ENCODE data around the gene IGF2BP2. TPM values are rescaled to one million over a fixed set of nuclear protein-coding genes. Genes with fewer than 3 reads are reported as not detected.
A peak's percentile ranks its signal among the peaks of the same experiment; 100 is the strongest.

IGF2BP2 gene
- total RNA-seq (2022): 108 and 154 TPM in 2 replicates
- Bru-seq, nascent RNA: percentile 96 among the genes with signal in this experiment
- BruChase-seq, experiment 1, labeled RNA remaining after a 6-hour chase: percentile 87 among the genes with signal in this experiment
- percentile 90 among the genes with signal in this experiment for BruChase-seq, experiment 2, labeled RNA remaining after a 2-hour chase
- long read RNA-seq, transcript IGF2BP2-202 (16 exons, 3,688 nt): major isoform, 45 of 175 reads
- long read RNA-seq, transcript IGF2BP2-203 (15 exons, 1,711 nt): minor isoform, 29 of 175 reads
- long read RNA-seq, transcript IGF2BP2-201 (15 exons, 3,291 nt): minor isoform, 14 of 175 reads
- long read RNA-seq, partial matches to known transcripts: 29 of 175 reads
- long read RNA-seq, other reads (novel, unspliced or antisense): 57 of 175 reads

GRCh38 chr3:185825006-185825638, at the start of gene IGF2BP2:
Gene IGF2BP2, minus strand, starts transcription at chr3:185825042. Its CDS starts 82 bp downstream, at chr3:185824960.
- POLR2A ChIA-PET: interaction anchor here (0.6 to 6.4 kb wide), 16 partner anchors 12 to 1192 kb away, joined by 3 to 154 read pairs (median 6); partner anchors contain the start of gene TRA2B
- no peak for TF ChIP-seq CTCF (IDR thresholded peaks at IDR 0.05; ENCODE audit: unreplicated experiment)
- CTCF ChIA-PET: interaction anchor here (0.8 kb wide), 1 partner anchor 109 kb away, joined by 3 read pairs; no protein-coding TSS in a partner anchor
- no TSS peak for BruUV-seq (replicated peaks)
- peak within 1 kb of the TSS; percentile 96 for H3K4me3 Mint-ChIP-seq (ENCODE audit: unreplicated experiment)
- peaks cover 19% of the 10 kb centered on the region for H3K4me1 Mint-ChIP-seq (ENCODE audit: insufficient read depth, unreplicated experiment)
- intact Hi-C loops (cut with micrococcal nuclease): no loop called here
- H3K27me3 Mint-ChIP-seq (ENCODE audit: insufficient read depth, unreplicated experiment): no peaks in the 10 kb centered on the region
- DNase-seq (ENCODE audit: unreplicated experiment): peak; percentile 78
- H3K27ac Mint-ChIP-seq (ENCODE audit: low read depth, unreplicated experiment): peak within 1 kb of the TSS; percentile 99
- H3K36me3 Mint-ChIP-seq (ENCODE audit: insufficient read depth, unreplicated experiment): peaks cover 9% of the 10 kb centered on the region
- peaks cover 3% of the 10 kb centered on the region for H3K9me3 Mint-ChIP-seq (ENCODE audit: unreplicated experiment)

GRCh38 chr3:185874119-185874518, 49.3 kb upstream of the IGF2BP2 start:
- no peaks in the 10 kb centered on the region for H3K36me3 Mint-ChIP-seq (ENCODE audit: insufficient read depth, unreplicated experiment)
- intact Hi-C loops (cut with micrococcal nuclease): no loop called here
- no peak overlapping the region for H3K4me3 Mint-ChIP-seq (ENCODE audit: unreplicated experiment)
- no peaks in the 10 kb centered on the region for H3K27me3 Mint-ChIP-seq (ENCODE audit: insufficient read depth, unreplicated experiment)
- POLR2A ChIA-PET: interaction anchor here (1.0 to 1.4 kb wide), 2 partner anchors 33 to 85 kb away, joined by 3 to 4 read pairs; no protein-coding TSS in a partner anchor
- H3K27ac Mint-ChIP-seq (ENCODE audit: low read depth, unreplicated experiment): no peak overlapping the region
- CTCF ChIA-PET: no interaction called here
- H3K4me1 Mint-ChIP-seq (ENCODE audit: insufficient read depth, unreplicated experiment): no peaks in the 10 kb centered on the region
- no peak for TF ChIP-seq CTCF (IDR thresholded peaks at IDR 0.05; ENCODE audit: unreplicated experiment)
- BruUV-seq (replicated peaks): no TSS peak
- DNase-seq (ENCODE audit: unreplicated experiment): no peak
- no peaks in the 10 kb centered on the region for H3K9me3 Mint-ChIP-seq (ENCODE audit: unreplicated experiment)

- no peak for TF ChIP-seq CTCF (IDR thresholded peaks at IDR 0.05; ENCODE audit: unreplicated experiment)
- Mint-ChIP-seq H3K27ac (ENCODE audit: low read depth, unreplicated experiment) (no peak overlapping the region), H3K4me3 (ENCODE audit: unreplicated experiment) (no peak overlapping the region), H3K4me1 (ENCODE audit: insufficient read depth, unreplicated experiment) (peaks cover 5% of the 10 kb centered on the region), H3K27me3 (ENCODE audit: insufficient read depth, unreplicated experiment) (no peaks in the 10 kb centered on the region), H3K36me3 (ENCODE audit: insufficient read depth, unreplicated experiment) (no peaks in the 10 kb centered on the region), H3K9me3 (ENCODE audit: unreplicated experiment) (no peaks in the 10 kb centered on the region)
- POLR2A ChIA-PET: interaction anchor here (1.2 kb wide), 1 partner anchor 29 kb away, joined by 3 read pairs; no protein-coding TSS in a partner anchor
- CTCF ChIA-PET: interaction anchor here (1.0 to 1.2 kb wide), 2 partner anchors 40 to 76 kb away, joined by 3 to 4 read pairs; no protein-coding TSS in a partner anchor
- intact Hi-C loops (cut with micrococcal nuclease): no loop called here
- no TSS peak for BruUV-seq (replicated peaks)
- no peak for DNase-seq (ENCODE audit: unreplicated experiment)
Measured at GRCh38 chr3:185867650-185868049, 42.8 kb upstream of the IGF2BP2 start.

GRCh38 chr3:185866995-185867394, 42.2 kb upstream of the IGF2BP2 start:
- H3K27ac Mint-ChIP-seq (ENCODE audit: low read depth, unreplicated experiment): no peak overlapping the region
- no TSS peak for BruUV-seq (replicated peaks)
- no peaks in the 10 kb centered on the region for H3K36me3 Mint-ChIP-seq (ENCODE audit: insufficient read depth, unreplicated experiment)
- H3K4me3 Mint-ChIP-seq (ENCODE audit: unreplicated experiment): no peak overlapping the region
- CTCF ChIA-PET: interaction anchor here (1.0 to 1.2 kb wide), 2 partner anchors 40 to 77 kb away, joined by 3 to 4 read pairs; no protein-coding TSS in a partner anchor
- DNase-seq (ENCODE audit: unreplicated experiment): no peak
- no peaks in the 10 kb centered on the region for H3K27me3 Mint-ChIP-seq (ENCODE audit: insufficient read depth, unreplicated experiment)
- peaks cover 5% of the 10 kb centered on the region for H3K4me1 Mint-ChIP-seq (ENCODE audit: insufficient read depth, unreplicated experiment)
- no peaks in the 10 kb centered on the region for H3K9me3 Mint-ChIP-seq (ENCODE audit: unreplicated experiment)
- intact Hi-C loops (cut with micrococcal nuclease): no loop called here
- POLR2A ChIA-PET: interaction anchor here (0.6 to 1.2 kb wide), 5 partner anchors 28 to 154 kb away, joined by 3 to 4 read pairs (median 3); no protein-coding TSS in a partner anchor
- no peak for TF ChIP-seq CTCF (IDR thresholded peaks at IDR 0.05; ENCODE audit: unreplicated experiment)

Measured in MCF 10A (cell line).